Measurements from ENCODE around the gene FGFR4.

FGFR4 gene

GRCh38 chr5:177130211-177131018 is 43.7 kb downstream of the FGFR4 start:
- H3K36me3 ChIP-seq (ENCODE audit: insufficient read depth, insufficient read length, low read length): peaks cover 7% of the 10 kb centered on the region
- H3K27me3 ChIP-seq (ENCODE audit: insufficient read depth, insufficient read length): no peaks in the 10 kb centered on the region
- TF ChIP-seq YY1 (IDR thresholded peaks at IDR 0.05; ENCODE audit: insufficient read depth, insufficient read length) (no peak), ZNF274 (IDR thresholded peaks at IDR 0.05; ENCODE audit: low read depth, low read length) (no peak), SUZ12 (IDR thresholded peaks at IDR 0.05; ENCODE audit: extremely low read depth, insufficient read depth, insufficient read length) (no peak)
- no peak overlapping the region for H3K9ac ChIP-seq (ENCODE audit: insufficient read length, low read depth)
- no peak for DNase-seq (ENCODE audit: low read depth, low spot score)
- no peak overlapping the region for H3K4me3 ChIP-seq (ENCODE audit: insufficient read length, low read depth)
- H3K9me3 ChIP-seq (ENCODE audit: insufficient read depth, low read length): no peaks in the 10 kb centered on the region
- peaks cover 21% of the 10 kb centered on the region for H3K4me1 ChIP-seq (ENCODE audit: insufficient read depth, insufficient read length)

- Histone ChIP-seq H3K4me1 (ENCODE audit: insufficient read depth, insufficient read length) (peaks cover 23% of the 10 kb centered on the region), H3K9me3 (ENCODE audit: insufficient read depth, low read length) (no peaks in the 10 kb centered on the region), H3K36me3 (ENCODE audit: insufficient read depth, insufficient read length, low read length) (peaks cover 13% of the 10 kb centered on the region), H3K4me3 (ENCODE audit: insufficient read length, low read depth) (peak overlapping the region; percentile 84), H3K9ac (ENCODE audit: insufficient read length, low read depth) (no peak overlapping the region), H3K27me3 (ENCODE audit: insufficient read depth, insufficient read length) (no peaks in the 10 kb centered on the region)
- TF ChIP-seq ZNF274 (IDR thresholded peaks at IDR 0.05; ENCODE audit: low read depth, low read length) (no peak), YY1 (IDR thresholded peaks at IDR 0.05; ENCODE audit: insufficient read depth, insufficient read length) (no peak)
- no peak for DNase-seq (ENCODE audit: low read depth, low spot score)
These were observed 44.3 kb downstream of the FGFR4 start for GRCh38 chr5:177131019-177131320.

GRCh38 chr5:177131352-177132135 is 44.8 kb downstream of the FGFR4 start:
- Histone ChIP-seq H3K36me3 (ENCODE audit: insufficient read depth, insufficient read length, low read length) (peaks cover 19% of the 10 kb centered on the region), H3K27me3 (ENCODE audit: insufficient read depth, insufficient read length) (no peaks in the 10 kb centered on the region), H3K4me1 (ENCODE audit: insufficient read depth, insufficient read length) (peaks cover 23% of the 10 kb centered on the region), H3K4me3 (ENCODE audit: insufficient read length, low read depth) (peak overlapping the region; percentile 84), H3K9me3 (ENCODE audit: insufficient read depth, low read length) (no peaks in the 10 kb centered on the region), H3K9ac (ENCODE audit: insufficient read length, low read depth) (peak overlapping the region; percentile 97)
- TF ChIP-seq ZNF274 (IDR thresholded peaks at IDR 0.05; ENCODE audit: low read depth, low read length): no peak
- TF ChIP-seq SUZ12 (IDR thresholded peaks at IDR 0.05; ENCODE audit: extremely low read depth, insufficient read depth, insufficient read length): no peak
- no peak for TF ChIP-seq YY1 (IDR thresholded peaks at IDR 0.05; ENCODE audit: insufficient read depth, insufficient read length)
- no peak for DNase-seq (ENCODE audit: low read depth, low spot score)

GRCh38 chr5:177132136-177133095 is 45.7 kb downstream of the FGFR4 start:
- peak overlapping the region; percentile 97 for H3K9ac ChIP-seq (ENCODE audit: insufficient read length, low read depth)
- peak overlapping the region; percentile 84 for H3K4me3 ChIP-seq (ENCODE audit: insufficient read length, low read depth)
- peaks cover 23% of the 10 kb centered on the region for H3K4me1 ChIP-seq (ENCODE audit: insufficient read depth, insufficient read length)
- H3K36me3 ChIP-seq (ENCODE audit: insufficient read depth, insufficient read length, low read length): peaks cover 27% of the 10 kb centered on the region
- H3K27me3 ChIP-seq (ENCODE audit: insufficient read depth, insufficient read length): no peaks in the 10 kb centered on the region
- H3K9me3 ChIP-seq (ENCODE audit: insufficient read depth, low read length): no peaks in the 10 kb centered on the region
- no peak for TF ChIP-seq SUZ12 (IDR thresholded peaks at IDR 0.05; ENCODE audit: extremely low read depth, insufficient read depth, insufficient read length)
- no peak for TF ChIP-seq YY1 (IDR thresholded peaks at IDR 0.05; ENCODE audit: insufficient read depth, insufficient read length)
- no peak for TF ChIP-seq ZNF274 (IDR thresholded peaks at IDR 0.05; ENCODE audit: low read depth, low read length)
- DNase-seq (ENCODE audit: low read depth, low spot score): no peak

GRCh38 chr5:177133096-177133852 is 46.6 kb downstream of the FGFR4 start, which contains the start of gene NSD1:
Gene NSD1, plus strand, starts transcription at chr5:177133773. Its CDS starts 1,331 bp downstream, at chr5:177135104.
- Histone ChIP-seq H3K4me3 (ENCODE audit: insufficient read length, low read depth) (peak within 1 kb of the TSS; percentile 84), H3K27me3 (ENCODE audit: insufficient read depth, insufficient read length) (no peaks in the 10 kb centered on the region), H3K36me3 (ENCODE audit: insufficient read depth, insufficient read length, low read length) (peaks cover 32% of the 10 kb centered on the region), H3K9ac (ENCODE audit: insufficient read length, low read depth) (peak within 1 kb of the TSS; percentile 97), H3K4me1 (ENCODE audit: insufficient read depth, insufficient read length) (peaks cover 23% of the 10 kb centered on the region), H3K9me3 (ENCODE audit: insufficient read depth, low read length) (no peaks in the 10 kb centered on the region)
- DNase-seq (ENCODE audit: low read depth, low spot score): peak; percentile 79
- TF ChIP-seq YY1 (IDR thresholded peaks at IDR 0.05; ENCODE audit: insufficient read depth, insufficient read length) (peak; percentile 42), SUZ12 (IDR thresholded peaks at IDR 0.05; ENCODE audit: extremely low read depth, insufficient read depth, insufficient read length) (no peak)

- Histone ChIP-seq H3K4me1 (ENCODE audit: insufficient read depth, insufficient read length) (peaks cover 23% of the 10 kb centered on the region), H3K27me3 (ENCODE audit: insufficient read depth, insufficient read length) (no peaks in the 10 kb centered on the region), H3K36me3 (ENCODE audit: insufficient read depth, insufficient read length, low read length) (peaks cover 32% of the 10 kb centered on the region), H3K9ac (ENCODE audit: insufficient read length, low read depth) (peak overlapping the region; percentile 93), H3K4me3 (ENCODE audit: insufficient read length, low read depth) (peak overlapping the region; percentile 78), H3K9me3 (ENCODE audit: insufficient read depth, low read length) (no peaks in the 10 kb centered on the region)
- DNase-seq (ENCODE audit: low read depth, low spot score): no peak
- TF ChIP-seq YY1 (IDR thresholded peaks at IDR 0.05; ENCODE audit: insufficient read depth, insufficient read length) (no peak), SUZ12 (IDR thresholded peaks at IDR 0.05; ENCODE audit: extremely low read depth, insufficient read depth, insufficient read length) (no peak), ZNF274 (IDR thresholded peaks at IDR 0.05; ENCODE audit: low read depth, low read length) (no peak)
These were observed 47.4 kb downstream of the FGFR4 start for GRCh38 chr5:177133853-177134696.

Measured in NT2/D1 (cell line).